GM12892 (cell line): ENCODE measurements around the gene SCUBE3.

Experiments used
- DNase-seq: peaks from one replicate; pipeline ENCODE4 v3.0.0; 2011; ENCODE audit not compliant: insufficient read length
- FAIRE-seq: peaks from 2 replicates; lab custom pipeline; 2011; peaks lifted over from hg19 to GRCh38; lab: Jason Lieb, UNC
- POLR2A ChIP-seq: IDR thresholded peaks from 2 replicates; pipeline ENCODE4 v1.6.1; 2011; ENCODE audit warnings: low read depth, low read length, control low read depth
- POLR2AphosphoS5 ChIP-seq: IDR thresholded peaks from 2 replicates; pipeline ENCODE4 v1.6.1; 2011; ENCODE audit warnings: low read depth, low read length, control low read depth
- TAF1 ChIP-seq: IDR thresholded peaks from 2 replicates; pipeline ENCODE4 v1.6.1; 2011; ENCODE audit warnings: low read depth, mild to moderate bottlenecking, control low read depth, low read length, borderline replicate concordance

The SCUBE3 gene

GRCh38 chr6:35282472-35282871 lies 68.7 kb downstream of the SCUBE3 start:
- TF ChIP-seq POLR2A (no peak), TAF1 (no peak), POLR2AphosphoS5 (no peak)
- FAIRE-seq = no peak
- no peak for DNase-seq

- no peak for TF ChIP-seq TAF1
- no peak for TF ChIP-seq POLR2AphosphoS5
- TF ChIP-seq POLR2A = no peak
- DNase-seq (no peak), FAIRE-seq (no peak)
These were observed 69.6 kb downstream of the SCUBE3 start for GRCh38 chr6:35283361-35283760.

GRCh38 chr6:35287671-35288396 lies 74.1 kb downstream of the SCUBE3 start:
- DNase-seq (no peak), FAIRE-seq (no peak)
- TF ChIP-seq POLR2AphosphoS5 = no peak
- TF ChIP-seq POLR2A = no peak
- no peak for TF ChIP-seq TAF1

- DNase-seq = no peak
- FAIRE-seq = no peak
- TF ChIP-seq TAF1 (no peak), POLR2AphosphoS5 (no peak), POLR2A (no peak)
These were observed 75.1 kb downstream of the SCUBE3 start for GRCh38 chr6:35288834-35289233.

GRCh38 chr6:35291491-35291890 lies 77.7 kb downstream of the SCUBE3 start:
- DNase-seq = no peak
- no peak for FAIRE-seq
- TF ChIP-seq TAF1 (no peak), POLR2A (no peak), POLR2AphosphoS5 (no peak)

GRCh38 chr6:35292494-35292893 lies 78.7 kb downstream of the SCUBE3 start:
- FAIRE-seq = no peak
- no peak for TF ChIP-seq TAF1
- no peak for TF ChIP-seq POLR2AphosphoS5
- no peak for TF ChIP-seq POLR2A
- no peak for DNase-seq

GRCh38 chr6:35293681-35294080 lies 79.9 kb downstream of the SCUBE3 start:
- DNase-seq (no peak), FAIRE-seq (no peak)
- no peak for TF ChIP-seq POLR2AphosphoS5
- no peak for TF ChIP-seq TAF1
- no peak for TF ChIP-seq POLR2A

GRCh38 chr6:35294308-35294945 lies 80.7 kb downstream of the SCUBE3 start:
- FAIRE-seq = peak; percentile 95
- DNase-seq = peak; percentile 52
- TF ChIP-seq POLR2A = no peak
- no peak for TF ChIP-seq TAF1

- FAIRE-seq (no peak), DNase-seq (no peak)
- TF ChIP-seq POLR2A = no peak
- TF ChIP-seq POLR2AphosphoS5 = no peak
- no peak for TF ChIP-seq TAF1
These were observed 81.3 kb downstream of the SCUBE3 start for GRCh38 chr6:35295036-35295435.

- no peak for TF ChIP-seq POLR2AphosphoS5
- TF ChIP-seq POLR2A = no peak
- DNase-seq (no peak), FAIRE-seq (no peak)
These were observed 82.0 kb downstream of the SCUBE3 start for GRCh38 chr6:35295521-35296315.

GRCh38 chr6:35296931-35297600 lies 83.3 kb downstream of the SCUBE3 start:
- FAIRE-seq = no peak
- DNase-seq = no peak
- TF ChIP-seq POLR2A (no peak), POLR2AphosphoS5 (no peak), TAF1 (no peak)

- peak; percentile 69 for TF ChIP-seq POLR2A
- TF ChIP-seq POLR2AphosphoS5 = peak; percentile 69; the same call in 1 of the 2 replicates
- 0 out of 2 replicates have a peak, but pooled peaks have one; percentile 55 for TF ChIP-seq TAF1
- peak; percentile 98 for FAIRE-seq
- DNase-seq = peak; percentile 85
These were observed 84.1 kb downstream of the SCUBE3 start, which contains the start of gene DEF6 for GRCh38 chr6:35297601-35298481. TSS of gene DEF6 (plus strand) at chr6:35297818. CDS start at chr6:35297857, 39 bp downstream.
